K562 (cell line): ENCODE results near the gene DPH5. TPM values are rescaled to one million over a fixed set of nuclear protein-coding genes. Genes with fewer than 3 reads are reported as not detected.

Source experiments
- ATAC-seq: fragments of 200-7000 bp; cut with Tn5 transposase; 3 replicates; pipeline ENCODE4 v1.9.1; 2020; ENCODE audit warnings: moderate library complexity
- BruUV-seq: library from RNA; stranded (reverse); fragments of 400-500 nt; replicated peaks from 2 replicates; lab custom pipeline; 2021; lab: Mats Ljungman, UMichigan
- CTCF ChIA-PET: fragments of 300-600 bp; formaldehyde crosslinking; extraction: SDS; loops from one replicate; lab custom pipeline; 2021; ENCODE audit warnings: low intra/inter-chr PET ratio; lab: Yijun Ruan, JAX
- POLR2A ChIA-PET: fragments of 300-600, 350-650 bp; sonication (Branson Sonifier 250); formaldehyde crosslinking; extraction: SDS; loops from one replicate; lab custom pipeline; 2021; ENCODE audit warnings: antibody characterized with exemption, inconsistent platforms; lab: Yijun Ruan, JAX
- DNase-seq, 4 experiments: peaks; one replicate each; pipeline versions ENCODE4 v3.0.0 to v3.0.0-alpha.2; 2011 to 2018; ENCODE audit warnings: low spot score in 3 of 4, mixed read lengths in 3 of 4; ENCODE audit errors: extremely low read depth in 1 of 4
- FAIRE-seq: peaks from 2 replicates; lab custom pipeline; 2011; peaks lifted over from hg19 to GRCh38; lab: Jason Lieb, UNC
- H2AFZ ChIP-seq: 2 replicates; pipeline ENCODE4 v1.6.0; 2011; ENCODE audit warnings: low read depth, low read length, control low read depth, inconsistent platforms
- H3K27ac ChIP-seq: fragments of 200-600 bp; 3 replicates; pipeline ENCODE4 v1.8.0; 2011; ENCODE audit warnings: low read depth, mild to moderate bottlenecking, control low read depth, inconsistent platforms, low read length, moderate library complexity, mixed read lengths; ENCODE audit errors: extremely low read depth
- H3K27me3 ChIP-seq, 2 experiments: fragments of 300-600 bp in 1 of 2; 2 replicates in 1 of 2; 3 replicates in 1 of 2; pipeline versions ENCODE4 v1.6.0 to v1.8.0; 2011; ENCODE audit warnings: inconsistent platforms in 2 of 2, low read length in 2 of 2, mild to moderate bottlenecking in 1 of 2, mixed read lengths in 1 of 2, moderate library complexity in 1 of 2; ENCODE audit not compliant: control insufficient read depth in 2 of 2, insufficient read depth in 2 of 2
- H3K36me3 ChIP-seq: fragments of 300-600 bp; 3 replicates; pipeline ENCODE4 v1.8.0; 2011; ENCODE audit warnings: mild to moderate bottlenecking, low read length, inconsistent platforms; ENCODE audit not compliant: control insufficient read depth, insufficient read depth
- H3K4me1 ChIP-seq, 2 experiments: fragments of 200-600 bp in 1 of 2; replicated peaks in 1 of 2; 2 replicates in 1 of 2; 3 replicates in 1 of 2; pipeline versions ENCODE4 v1.5.1 to v1.8.0; 2011; ENCODE audit warnings: inconsistent platforms in 2 of 2, low read length in 2 of 2, mild to moderate bottlenecking in 1 of 2, mixed read lengths in 1 of 2, moderate library complexity in 1 of 2; ENCODE audit not compliant: control insufficient read depth in 2 of 2, insufficient read depth in 2 of 2
- H3K4me2 ChIP-seq: 2 replicates; pipeline ENCODE4 v1.6.1; 2011; ENCODE audit warnings: low read length, control low read depth, inconsistent platforms, mixed read lengths; ENCODE audit not compliant: insufficient read depth
- H3K4me3 ChIP-seq: fragments of 200-600 bp; sonication (generic), shearing (Covaris generic); 2 replicates; pipeline ENCODE4 v1.5.1; 2016; ENCODE audit warnings: control low read depth, inconsistent platforms
- H3K79me2 ChIP-seq: fragments of 200-600 bp; 3 replicates; pipeline ENCODE4 v1.8.0; 2011; ENCODE audit warnings: low read length, inconsistent platforms; ENCODE audit not compliant: control insufficient read depth, insufficient read depth
- H3K9ac ChIP-seq, 2 experiments: 2 replicates each; pipeline versions ENCODE4 v1.6.0 to v1.6.1; 2011; ENCODE audit warnings: low read depth in 2 of 2, low read length in 2 of 2, control low read depth in 1 of 2, inconsistent platforms in 1 of 2, mild to moderate bottlenecking in 1 of 2, mixed read lengths in 1 of 2; ENCODE audit not compliant: insufficient read depth in 1 of 2
- H3K9me1 ChIP-seq: one replicate; pipeline ENCODE4 v1.6.0; 2011; ENCODE audit warnings: inconsistent platforms, mild to moderate bottlenecking, low read length, moderate library complexity; ENCODE audit not compliant: control insufficient read depth, insufficient read depth
- H3K9me3 ChIP-seq: replicated peaks from 2 replicates; pipeline ENCODE4 v1.5.1; 2011; ENCODE audit warnings: low read depth, low read length, inconsistent platforms; ENCODE audit not compliant: control insufficient read depth, insufficient read depth
- H4K20me1 ChIP-seq: replicated peaks from 2 replicates; pipeline ENCODE4 v1.6.1; 2011; ENCODE audit warnings: low read length, inconsistent platforms, mixed read lengths; ENCODE audit not compliant: control insufficient read depth, insufficient read depth
- CHAMP1 ChIP-seq: fragments of 450-650 bp; IDR thresholded peaks from 2 replicates; pipeline ENCODE4 v1.6.1; 2016; ENCODE audit warnings: mild to moderate bottlenecking
- EP300 ChIP-seq: IDR thresholded peaks from 2 replicates; pipeline ENCODE4 v1.6.1; 2012; ENCODE audit warnings: low read length, improper control_type of control experiment
- ETV6 ChIP-seq, 3 experiments: fragments of 150-350 bp in 1 of 3; sonication (generic) in 1 of 3; formaldehyde crosslinking in 1 of 3; IDR thresholded peaks; 2 replicates each; pipeline versions ENCODE4 v1.6.1 to v1.8.0; 2014 to 2022; ENCODE audit warnings: borderline replicate concordance in 2 of 3, low read depth in 2 of 3, antibody characterized with exemption in 1 of 3, low read length in 1 of 3, mild to moderate bottlenecking in 1 of 3, missing genetic modification reagents in 1 of 3
- GABPB2 ChIP-seq: fragments of 250-450 bp; sonication (Bioruptor Pico); conservative IDR thresholded peaks from 2 replicates; pipeline ENCODE4 v1.5.1; 2021; ENCODE audit warnings: mild to moderate bottlenecking
- HMG20A ChIP-seq: fragments of 450-650 bp; formaldehyde crosslinking; conservative IDR thresholded peaks from 2 replicates; pipeline ENCODE4 v1.4.0; 2020; ENCODE audit warnings: mild to moderate bottlenecking, mixed read lengths
- MED1 ChIP-seq: sonication (generic); formaldehyde crosslinking; IDR thresholded peaks from 2 replicates; pipeline ENCODE4 v1.8.1; 2023; ENCODE audit warnings: missing genetic modification reagents, borderline replicate concordance
- NFIC ChIP-seq: fragments of 450-650 bp; IDR thresholded peaks from 2 replicates; pipeline ENCODE4 v1.6.1; 2017; ENCODE audit warnings: mild to moderate bottlenecking, inconsistent platforms
- ZNF184 ChIP-seq: sonication (generic); formaldehyde crosslinking; IDR thresholded peaks from 2 replicates; pipeline ENCODE4 v1.5.0; 2020; ENCODE audit warnings: missing genetic modification reagents
- ZNF518B ChIP-seq: fragments of 250-450 bp; sonication (Bioruptor Pico); IDR thresholded peaks from 2 replicates; pipeline ENCODE4 v1.5.0; 2021; ENCODE audit warnings: mild to moderate bottlenecking, moderate library complexity
- ZZZ3 ChIP-seq: fragments of 450-650 bp; IDR thresholded peaks from 2 replicates; pipeline ENCODE4 v1.6.1; 2016; ENCODE audit warnings: antibody characterized with exemption, mild to moderate bottlenecking, moderate library complexity
- WGBS: fragments of 100-300 bp; shearing (Covaris generic); methylation state at CpG from one replicate; pipeline ENCODE4 v1.1.6; 2016; ENCODE audit warnings: low coverage, mixed read lengths; ENCODE audit not compliant: insufficient coverage; ENCODE audit errors: missing lambda C conversion rate; 5-methylcytosine and 5-hydroxymethylcytosine counted together
- in situ Hi-C: fragments of 300-500 bp; cut with MboI; formaldehyde crosslinking; loops from 4 replicates; pipeline ENCODE4 v1.15.0; 2018; ENCODE audit warnings: inconsistent platforms, mixed read lengths
- intact Hi-C: fragments of 100-400 bp; cut with micrococcal nuclease; formaldehyde crosslinking; loops from 2 replicates; pipeline ENCODE4 v1.14.2; 2022
- polyA plus RNA-seq, 8 experiments: library from polyadenylated mRNA; depleted of rRNA in 4 of 8; stranded (reverse) in 5 of 8; unstranded in 3 of 8; fragments of >200 nt; fragmentation: Nextera tagmentation in 2 of 8; fragmentation: Illumina TruSeq in 1 of 8; extraction: Ambion mirVana in 2 of 8; extraction: Trizol in 1 of 8; gene quantifications; 2 replicates each; pipeline versions ENCODE4 v1.2.1 to v1.2.3, GENCODE V29; 2011 to 2014; ENCODE audit warnings: inconsistent platforms in 1 of 8, missing spikeins in 1 of 8
- total RNA-seq, 7 experiments: library from RNA; depleted of rRNA in 6 of 7; stranded (reverse); fragments of >200 nt in 6 of 7; fragmentation: Illumina TruSeq in 2 of 7; extraction: Trizol in 2 of 7; gene quantifications; 2 replicates each; pipeline versions ENCODE4 v1.2.1 to v1.2.3, GENCODE V29; 2011 to 2021; ENCODE audit warnings: low replicate concordance in 1 of 7

The DPH5 gene
- total and polyA plus RNA-seq, 9 of the 15 experiments (the other 6 are each of a cell fraction or from before 2014, with no cell fraction given): 37.6 to 159 (median 89.7) TPM

GRCh38 chr1:101060992-101061391 lies 35.4 kb upstream of the DPH5 start:
- no peaks in the 10 kb centered on the region for H3K27me3 ChIP-seq
- no peak for FAIRE-seq
- H3K27ac ChIP-seq: no peak overlapping the region
- TF ChIP-seq EP300 (no peak), GABPB2 (CRISPR knock-in tag) (no peak), CHAMP1 (no peak), ETV6 (IDR thresholded peaks at IDR 0.05; ENCODE audit: borderline replicate concordance in 1 of 2, low read depth in 2 of 2, low read length in 1 of 2) (no peak), ETV6 (CRISPR knock-in tag; IDR thresholded peaks at IDR 0.05; ENCODE audit: borderline replicate concordance) (no peak), HMG20A (CRISPR knock-in tag) (no peak), NFIC (no peak), MED1 (no peak), ZZZ3 (no peak), ZNF184 (CRISPR knock-in tag) (no peak), ZNF518B (CRISPR knock-in tag) (no peak)
- no peak for DNase-seq
- no peaks in the 10 kb centered on the region for H3K9me1 ChIP-seq
- CTCF ChIA-PET: no interaction called here
- H2AFZ ChIP-seq: no peak overlapping the region
- POLR2A ChIA-PET: no interaction called here
- no peaks in the 10 kb centered on the region for H4K20me1 ChIP-seq
- peak; percentile 21; the same call in 1 of the 3 replicates for ATAC-seq
- H3K4me2 ChIP-seq: no peak overlapping the region
- intact Hi-C loops (no loop called here), in situ Hi-C loops (no loop called here)
- H3K79me2 ChIP-seq: no peaks in the 10 kb centered on the region
- BruUV-seq: no TSS peak
- no peaks in the 10 kb centered on the region for H3K36me3 ChIP-seq
- peaks cover 0 to 10% of the 10 kb centered on the region in 2 experiments; a peak in 3 of 5 replicates for H3K4me1 ChIP-seq
- WGBS: 100% methylated on average over 1 of the region's 1 CpG
- no peaks in the 10 kb centered on the region for H3K9me3 ChIP-seq
- no peak overlapping the region for H3K9ac ChIP-seq
- no peak overlapping the region for H3K4me3 ChIP-seq
